ENCODE data around the gene SDCCAG8.

The SDCCAG8 gene

DNA sequence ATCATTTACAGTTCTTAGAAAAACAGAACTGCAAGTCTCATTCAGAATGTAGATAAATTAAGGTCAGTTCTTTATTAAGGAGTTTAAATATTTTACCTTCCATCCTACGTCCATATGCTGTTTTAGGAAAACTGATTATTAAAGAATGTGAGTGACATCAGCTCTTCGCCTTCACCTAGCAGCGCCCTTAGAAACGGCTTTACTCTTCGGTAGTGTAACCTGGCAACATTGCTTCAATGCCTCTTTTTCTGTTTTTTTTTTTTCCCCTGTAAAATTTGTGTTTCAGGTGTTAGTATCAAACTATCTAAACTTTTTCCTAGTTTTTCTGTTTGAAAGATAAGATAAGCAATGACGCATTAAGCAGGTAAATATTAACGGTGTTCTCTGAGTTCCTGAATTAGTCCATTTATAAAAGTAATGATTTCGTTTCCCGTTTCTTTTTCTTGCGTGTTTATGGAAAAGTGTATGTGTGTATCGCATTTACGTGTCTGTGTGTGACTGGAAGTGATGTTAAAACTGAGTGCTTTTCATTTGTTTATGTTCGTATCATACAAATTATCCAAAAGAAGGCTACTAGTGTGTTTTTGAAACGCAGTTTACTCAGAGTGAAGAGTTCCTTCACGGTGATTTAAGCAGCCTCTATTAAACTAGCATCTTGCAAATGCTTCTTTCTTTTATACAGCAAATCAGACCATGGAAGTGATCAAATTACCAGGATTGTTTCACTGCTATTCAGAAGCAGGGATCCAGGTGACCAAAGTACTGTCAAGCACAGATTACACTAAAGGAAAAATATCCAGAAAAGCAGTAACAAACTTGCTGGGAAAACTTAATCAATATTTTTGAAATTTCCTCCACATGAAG lies 139.0 kb downstream of the SDCCAG8 start:
- no peak for DNase-seq

GRCh38 chr1:243396424-243396823 lies 140.6 kb downstream of the SDCCAG8 start:
- DNase-seq: no peak

DNA sequence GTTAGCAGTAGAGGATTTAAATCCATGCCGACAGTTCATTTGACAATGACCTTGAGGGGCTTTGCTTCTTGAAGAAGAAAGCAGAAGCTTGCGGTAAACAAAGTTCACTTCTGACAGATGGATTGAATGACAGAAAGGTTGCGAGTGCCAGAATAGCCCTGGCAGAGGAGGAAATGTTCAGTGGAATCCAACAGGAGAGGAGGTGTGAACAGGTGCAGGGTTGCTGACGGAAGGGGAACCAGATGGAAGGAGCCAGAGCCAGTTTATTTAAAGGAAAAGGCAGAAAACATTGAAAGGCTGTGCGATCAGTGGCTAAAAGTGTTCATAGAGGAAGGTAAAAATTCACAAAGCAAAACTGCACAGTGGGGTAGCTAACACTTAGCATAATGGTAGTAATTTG lies 141.0 kb downstream of the SDCCAG8 start:
- DNase-seq: no peak

DNA sequence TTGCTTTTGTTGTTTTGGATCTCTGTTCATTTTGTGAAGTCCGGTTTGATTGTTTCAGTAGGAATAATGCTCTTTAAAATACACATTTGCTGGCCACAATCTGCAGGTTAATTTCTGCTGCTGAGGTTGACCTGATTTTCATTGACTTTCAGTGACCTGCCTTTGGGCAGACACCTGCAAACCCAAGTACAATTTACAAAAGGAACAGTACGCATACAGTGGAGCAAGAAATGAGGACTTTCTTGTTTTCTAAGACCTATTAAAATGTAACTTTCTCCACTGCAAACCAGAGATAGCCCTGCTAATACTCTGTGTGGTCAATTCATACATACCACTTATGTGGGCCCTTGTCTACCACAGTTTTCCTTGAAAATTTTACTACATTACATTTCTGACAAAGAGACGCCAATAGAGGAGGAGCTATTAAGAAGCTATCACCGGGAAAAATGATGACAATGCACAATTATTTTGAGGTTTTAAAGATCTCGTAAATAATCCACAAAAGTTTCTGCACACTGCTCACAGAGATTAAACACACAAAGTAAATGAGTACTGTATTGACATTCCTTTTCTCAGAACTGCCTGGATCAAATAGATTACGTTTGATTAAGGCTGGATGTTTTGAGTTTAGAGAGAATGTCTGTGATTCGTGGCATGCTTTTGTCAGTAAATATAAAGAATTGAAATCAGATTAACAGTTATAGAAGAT lies 141.9 kb downstream of the SDCCAG8 start:
- no peak for DNase-seq

GRCh38 chr1:243399561-243400155 lies 143.8 kb downstream of the SDCCAG8 start:
- no peak for DNase-seq

GRCh38 chr1:243402868-243403267 lies 147.0 kb downstream of the SDCCAG8 start:
- DNase-seq: no peak

DNA sequence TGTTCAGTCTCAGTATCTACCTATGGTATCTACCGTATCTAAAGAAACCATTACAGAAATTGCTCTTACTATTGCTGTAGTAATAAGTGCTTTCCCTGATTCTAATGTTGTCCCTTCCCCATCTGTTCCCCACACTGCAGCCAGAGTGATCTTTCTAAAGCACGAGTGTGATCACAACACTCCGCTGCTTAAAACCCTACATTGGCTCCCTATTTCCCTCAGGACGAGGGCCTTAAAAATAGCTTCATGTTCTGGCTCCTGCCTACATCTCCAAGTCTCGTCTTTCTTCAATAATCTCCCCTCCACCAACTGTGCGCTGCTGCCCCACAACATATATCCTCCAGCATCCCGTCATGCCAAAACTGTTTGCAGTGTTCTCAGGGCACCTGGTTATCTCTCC lies 150.6 kb downstream of the SDCCAG8 start:
- DNase-seq: no peak

- DNase-seq: no peak
Observed at GRCh38 chr1:243407284-243408018, 151.6 kb downstream of the SDCCAG8 start.

DNA sequence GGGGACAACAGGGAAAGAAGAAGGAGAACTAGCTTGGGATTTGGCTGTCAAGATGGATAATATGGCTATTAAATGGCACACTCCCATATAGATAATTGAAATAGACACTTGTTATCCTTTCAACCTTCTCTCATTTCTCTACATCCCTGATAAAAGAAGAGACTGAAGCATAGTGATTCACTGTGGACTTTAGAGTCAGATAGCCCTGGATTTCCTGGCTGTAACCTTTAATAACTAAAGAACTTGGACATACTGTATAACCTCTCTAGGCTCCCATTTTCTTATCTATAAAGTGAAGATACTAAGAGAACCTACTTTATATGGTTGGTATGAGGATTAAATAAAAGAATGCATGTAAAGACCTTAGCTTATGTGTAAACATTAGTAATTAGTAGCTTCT lies 152.6 kb downstream of the SDCCAG8 start:
- no peak for DNase-seq

- peak; percentile 35 for DNase-seq
Observed at GRCh38 chr1:243409284-243409683, 153.4 kb downstream of the SDCCAG8 start.

- no peak for DNase-seq
Observed at GRCh38 chr1:243411472-243411871, 155.6 kb downstream of the SDCCAG8 start.

GRCh38 chr1:243413431-243414151 lies 157.8 kb downstream of the SDCCAG8 start:
- no peak for DNase-seq

DNA sequence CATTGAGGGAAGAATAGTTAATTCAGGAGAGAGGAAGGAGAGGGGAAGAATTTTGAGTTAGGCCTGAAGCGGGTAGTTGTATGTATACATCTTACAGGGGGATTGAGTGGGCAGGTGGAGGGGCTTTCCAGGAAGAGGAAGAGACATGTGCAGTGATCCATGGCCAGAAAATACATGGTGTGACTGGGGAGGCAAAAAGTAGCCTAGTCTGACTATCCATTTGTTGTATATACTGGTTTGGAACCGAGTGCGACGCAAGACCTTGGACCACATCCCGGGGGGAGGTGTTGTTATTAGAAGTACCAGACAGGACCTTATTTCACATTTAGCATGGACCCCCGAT lies 158.3 kb downstream of the SDCCAG8 start:
- no peak for DNase-seq

GRCh38 chr1:243415663-243416408 lies 160.0 kb downstream of the SDCCAG8 start:
- DNase-seq: no peak

DNA sequence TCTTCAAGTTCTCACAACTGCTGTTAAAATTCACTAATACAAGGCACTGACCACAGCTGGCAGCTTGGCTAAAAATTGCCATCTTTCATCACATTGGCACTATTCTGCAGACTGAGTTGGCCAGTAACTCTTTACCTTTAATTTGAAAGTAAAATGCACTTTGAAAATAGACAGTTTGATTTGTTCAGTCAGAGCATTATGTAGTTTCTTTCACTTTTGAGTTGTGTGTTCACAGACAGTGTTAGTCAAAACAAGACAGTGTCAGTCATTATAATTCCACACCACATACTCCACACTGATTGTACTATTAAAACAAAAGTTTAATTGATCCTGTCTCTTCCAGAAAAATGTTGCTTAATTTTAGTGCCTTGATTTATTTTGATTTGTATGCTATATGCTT lies 160.7 kb downstream of the SDCCAG8 start:
- peak; percentile 69 for DNase-seq

DNA sequence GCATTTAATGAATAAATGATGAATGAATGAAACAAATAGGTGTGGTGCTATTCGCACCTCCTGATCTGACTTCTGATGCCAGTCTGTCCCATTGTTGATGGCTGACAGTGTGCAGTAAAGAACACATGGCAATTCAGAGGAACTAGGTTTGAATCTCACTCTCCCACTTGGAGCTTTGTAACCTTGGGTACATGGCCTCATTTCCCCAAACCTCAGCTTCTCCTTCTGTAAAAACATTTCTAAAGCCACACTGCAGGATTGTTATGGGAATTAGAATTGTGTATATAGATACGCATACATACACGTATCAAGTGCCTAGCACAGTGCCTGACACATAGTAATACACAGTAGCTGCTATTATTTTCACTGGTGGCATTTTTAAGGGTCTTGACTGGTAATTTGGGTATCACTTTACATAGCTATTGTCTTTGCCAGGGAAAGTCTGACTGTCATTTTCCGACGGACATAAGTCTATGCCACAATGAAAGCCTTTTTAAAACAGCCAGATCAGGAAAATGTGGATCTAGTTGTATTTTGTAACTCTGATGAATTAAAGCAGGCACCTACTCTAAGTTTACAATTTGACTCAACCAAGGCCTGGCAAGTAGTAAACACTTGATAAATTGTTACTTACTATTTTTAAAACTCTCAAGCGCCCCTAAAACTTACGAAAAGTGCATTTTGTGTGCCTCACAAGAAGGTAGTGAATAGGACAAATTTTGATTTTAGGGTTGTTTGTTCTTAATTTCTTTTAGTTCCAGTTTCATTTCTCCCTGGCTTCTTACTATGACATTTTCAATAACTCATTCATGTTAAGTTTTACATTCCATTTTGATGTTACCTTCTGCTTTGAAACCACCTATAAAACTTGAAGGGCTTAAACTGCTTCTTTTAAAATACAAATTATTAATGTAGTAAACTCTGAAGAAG lies 164.4 kb downstream of the SDCCAG8 start:
- no peak for DNase-seq

DNA sequence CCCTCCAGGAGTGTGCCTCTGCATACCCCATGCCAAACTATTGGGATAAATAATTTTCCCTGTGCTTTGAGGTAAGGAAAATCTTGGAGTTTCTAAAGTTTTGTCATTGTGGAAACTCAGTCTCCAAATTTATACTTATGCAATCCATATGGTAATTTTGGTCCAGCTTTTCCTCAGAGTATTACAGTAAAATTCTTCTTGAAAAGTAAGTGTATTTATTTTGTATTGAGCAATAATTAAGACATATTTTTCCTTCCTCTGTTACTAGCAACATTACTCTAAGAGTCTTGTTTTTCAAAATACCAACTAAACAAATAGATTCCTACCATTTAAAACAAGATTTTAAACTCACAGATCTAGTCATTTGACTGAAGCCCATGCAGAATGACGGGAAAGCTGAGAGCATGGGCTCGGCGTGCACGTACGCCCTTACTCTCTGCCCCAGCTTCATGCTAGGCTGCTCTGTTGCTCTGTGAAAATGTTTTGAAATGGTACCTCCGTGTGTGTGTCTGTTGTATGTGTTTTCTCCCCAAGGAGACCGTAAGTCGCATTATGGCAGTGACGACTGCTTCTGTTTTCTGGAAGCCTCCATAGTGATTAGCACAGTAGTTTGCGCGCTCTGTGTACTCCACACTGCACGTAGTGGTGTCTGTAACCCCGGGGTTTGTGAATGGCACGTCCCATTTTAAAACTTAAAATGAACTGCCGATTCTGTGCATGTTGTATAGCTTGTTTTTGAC lies 165.3 kb downstream of the SDCCAG8 start:
- no peak for DNase-seq

DNA sequence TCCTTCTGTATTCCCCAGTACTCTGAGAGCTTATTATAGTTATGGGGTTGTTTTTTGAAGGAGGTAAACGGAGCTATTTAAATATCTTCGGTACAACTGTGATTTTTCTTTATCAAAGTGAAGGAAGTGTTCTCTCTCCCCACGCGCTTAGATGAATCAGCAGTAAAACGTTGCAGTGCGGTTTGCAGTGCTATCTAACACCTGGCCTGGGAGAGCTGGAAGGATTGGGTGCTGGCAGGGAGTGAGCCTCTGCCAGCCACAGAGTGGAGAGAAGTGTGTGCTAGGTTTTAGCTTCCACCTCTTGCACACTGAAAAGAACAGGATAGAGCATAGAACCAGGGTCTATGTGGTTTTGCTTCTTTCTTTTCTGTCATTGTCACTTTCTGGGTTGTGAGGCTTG lies 165.9 kb downstream of the SDCCAG8 start:
- DNase-seq: peak; percentile 87

- DNase-seq: no peak
Observed at GRCh38 chr1:243422362-243422761, 166.5 kb downstream of the SDCCAG8 start.

GRCh38 chr1:243428084-243428483 lies 172.2 kb downstream of the SDCCAG8 start:
- DNase-seq: no peak
